H1 (cell line): Measurements from ENCODE around the gene RBMX2. TPM values are rescaled to one million over a fixed set of nuclear protein-coding genes. Genes with fewer than 3 reads are reported as not detected.

Source experiments
- CTCF ChIA-PET: fragments of 300-600 bp; sonication (Branson Sonifier 250); formaldehyde crosslinking; loops from one replicate; lab custom pipeline; 2021; ENCODE audit not compliant: partially characterized antibody; lab: Charles Lee
- POLR2A ChIA-PET: fragments of 300-600 bp; sonication (Branson Sonifier 250); formaldehyde crosslinking; loops from one replicate; lab custom pipeline; 2021; ENCODE audit warnings: inconsistent platforms; ENCODE audit not compliant: partially characterized antibody; lab: Charles Lee
- DNase-seq, 2 experiments: peaks; one replicate each; pipeline versions ENCODE4 v3.0.0 to v3.0.0-alpha.2; 2010 to 2022; ENCODE audit warnings: low spot score in 2 of 2, low read depth in 1 of 2, mixed read lengths in 1 of 2
- FAIRE-seq: peaks from 2 replicates; lab custom pipeline; 2011; peaks lifted over from hg19 to GRCh38; lab: Jason Lieb, UNC
- H2AFZ ChIP-seq: 2 replicates; pipeline ENCODE4 v1.8.1; 2012; ENCODE audit warnings: low read length, inconsistent platforms
- H2AK5ac ChIP-seq: 2 replicates; pipeline ENCODE4 v1.6.1; 2013; ENCODE audit warnings: low read depth, low read length
- H2BK120ac ChIP-seq: replicated peaks from 2 replicates; pipeline ENCODE3; 2013; ENCODE audit warnings: low read depth, low read length, inconsistent platforms
- H2BK12ac ChIP-seq: 2 replicates; pipeline ENCODE4 v1.6.1; 2013; ENCODE audit warnings: low read depth, low read length
- H2BK15ac ChIP-seq: 2 replicates; pipeline ENCODE4 v1.6.1; 2013; ENCODE audit warnings: low read length
- H2BK20ac ChIP-seq: 2 replicates; pipeline ENCODE4 v1.6.1; 2013; ENCODE audit warnings: low read length
- H2BK5ac ChIP-seq: 2 replicates; pipeline ENCODE4 v1.6.1; 2013; ENCODE audit warnings: low read depth, low read length
- H3K14ac ChIP-seq: 2 replicates; pipeline ENCODE4 v1.6.1; 2013; ENCODE audit warnings: inconsistent platforms; ENCODE audit not compliant: insufficient read length
- H3K18ac ChIP-seq: 2 replicates; pipeline ENCODE4 v1.6.1; 2013; ENCODE audit warnings: low read length; ENCODE audit errors: extremely low read depth
- H3K23ac ChIP-seq: 2 replicates; pipeline ENCODE4 v1.6.1; 2013; ENCODE audit warnings: inconsistent platforms; ENCODE audit not compliant: insufficient read length
- H3K23me2 ChIP-seq: 2 replicates; pipeline ENCODE4 v1.6.1; 2013; ENCODE audit warnings: low read depth, low read length
- H3K27ac ChIP-seq: 2 replicates; pipeline ENCODE4 v1.6.1; 2011; ENCODE audit warnings: low read depth, low read length, inconsistent platforms
- H3K27me3 ChIP-seq, 4 experiments: replicated peaks in 1 of 4; 1 replicate in 1 of 4; 2 replicates in 3 of 4; pipeline versions ENCODE4 v1.6.1 to v1.8.1; 2011 to 2013; ENCODE audit warnings: low read length in 3 of 4, mild to moderate bottlenecking in 3 of 4, inconsistent platforms in 2 of 4, mixed read lengths in 2 of 4, moderate library complexity in 1 of 4; ENCODE audit not compliant: control insufficient read depth in 3 of 4, insufficient read depth in 3 of 4; ENCODE audit errors: extremely low read depth in 1 of 4
- H3K36me3 ChIP-seq, 4 experiments: 2 replicates each; pipeline versions ENCODE4 v1.6.1 to v1.8.1; 2011 to 2013; ENCODE audit warnings: mild to moderate bottlenecking in 4 of 4, low read length in 3 of 4, moderate library complexity in 2 of 4, control low read depth in 1 of 4, inconsistent platforms in 1 of 4; ENCODE audit not compliant: insufficient read depth in 4 of 4, control insufficient read depth in 2 of 4
- H3K4ac ChIP-seq: replicated peaks from 2 replicates; pipeline ENCODE3; 2013; ENCODE audit warnings: low read length, low read depth, mixed read lengths, inconsistent platforms; ENCODE audit not compliant: insufficient read length
- H3K4me1 ChIP-seq, 4 experiments: replicated peaks in 1 of 4; 1 replicate in 1 of 4; 2 replicates in 3 of 4; pipeline versions ENCODE4 v1.6.1 to v1.8.1; 2011 to 2013; ENCODE audit warnings: low read length in 3 of 4, inconsistent platforms in 2 of 4, mixed read lengths in 1 of 4; ENCODE audit not compliant: insufficient read depth in 4 of 4, control insufficient read depth in 3 of 4
- H3K4me2 ChIP-seq, 2 experiments: 2 replicates each; pipeline versions ENCODE4 v1.6.1 to v1.8.1; 2011 to 2013; ENCODE audit warnings: low read depth in 2 of 2, low read length in 2 of 2, control low read depth in 1 of 2, inconsistent platforms in 1 of 2, mild to moderate bottlenecking in 1 of 2; ENCODE audit not compliant: insufficient read depth in 1 of 2
- H3K4me3 ChIP-seq, 4 experiments: fragments of 200-600, 300-600 bp in 1 of 4; sonication (generic), shearing (Covaris generic), sonication (Bioruptor Twin) in 1 of 4; 2 replicates each; pipeline versions ENCODE4 v1.5.1 to v1.8.1; 2011 to 2016; ENCODE audit warnings: low read length in 4 of 4, low read depth in 3 of 4, control low read depth in 2 of 4, inconsistent platforms in 2 of 4, mild to moderate bottlenecking in 2 of 4, mixed read lengths in 1 of 4, moderate library complexity in 1 of 4; ENCODE audit not compliant: insufficient read depth in 2 of 4; ENCODE audit errors: extremely low read depth in 1 of 4
- H3K56ac ChIP-seq: replicated peaks from 2 replicates; pipeline ENCODE3; 2013; ENCODE audit warnings: low read depth, mild to moderate bottlenecking, mixed read lengths, low read length, inconsistent platforms; ENCODE audit not compliant: insufficient read length
- H3K79me1 ChIP-seq: 2 replicates; pipeline ENCODE4 v1.6.1; 2013; ENCODE audit warnings: low read depth, low read length, control low read depth
- H3K79me2 ChIP-seq, 2 experiments: 2 replicates each; pipeline versions ENCODE4 v1.6.1 to v1.8.1; 2012 to 2013; ENCODE audit warnings: low read length in 2 of 2, mild to moderate bottlenecking in 2 of 2, inconsistent platforms in 1 of 2; ENCODE audit not compliant: insufficient read depth in 2 of 2, control insufficient read depth in 1 of 2
- H3K9ac ChIP-seq, 4 experiments: replicated peaks in 1 of 4; 1 replicate in 1 of 4; 2 replicates in 3 of 4; pipeline versions ENCODE4 v1.6.1 to v1.8.1; 2011 to 2013; ENCODE audit warnings: low read depth in 3 of 4, low read length in 3 of 4, control low read depth in 2 of 4, mild to moderate bottlenecking in 2 of 4, moderate library complexity in 2 of 4, inconsistent platforms in 1 of 4; ENCODE audit errors: extremely low read depth in 1 of 4
- H3K9me3 ChIP-seq, 2 experiments: 2 replicates each; pipeline versions ENCODE4 v1.6.1 to v1.8.1; 2012 to 2013; ENCODE audit warnings: mild to moderate bottlenecking in 2 of 2, moderate library complexity in 2 of 2, control low read depth in 1 of 2, inconsistent platforms in 1 of 2, low read depth in 1 of 2, low read length in 1 of 2, mixed read lengths in 1 of 2; ENCODE audit not compliant: insufficient read depth in 2 of 2
- H4K20me1 ChIP-seq, 2 experiments: replicated peaks in 1 of 2; 2 replicates each; pipeline versions ENCODE3 to v1.8.1; 2011 to 2013; ENCODE audit warnings: inconsistent platforms in 2 of 2, low read length in 2 of 2, mild to moderate bottlenecking in 1 of 2; ENCODE audit not compliant: insufficient read depth in 2 of 2, control insufficient read depth in 1 of 2
- H4K5ac ChIP-seq: 2 replicates; pipeline ENCODE4 v1.6.1; 2013; ENCODE audit warnings: low read length, low read depth, mixed read lengths, inconsistent platforms; ENCODE audit not compliant: insufficient read length
- H4K8ac ChIP-seq: 2 replicates; pipeline ENCODE4 v1.8.0; 2013; ENCODE audit warnings: mild to moderate bottlenecking, moderate library complexity, low read length, inconsistent platforms; ENCODE audit not compliant: insufficient read depth; ENCODE audit errors: extremely low read depth
- H4K91ac ChIP-seq: replicated peaks from 2 replicates; pipeline ENCODE3; 2013; ENCODE audit warnings: low read length, mixed read lengths, inconsistent platforms; ENCODE audit not compliant: insufficient read length
- ATF3 ChIP-seq: IDR thresholded peaks from 2 replicates; pipeline ENCODE4 v1.6.1; 2011; ENCODE audit warnings: low read depth, mild to moderate bottlenecking, low read length; ENCODE audit not compliant: insufficient read depth
- CBX5 ChIP-seq: fragments of 300-800, 300-1000 bp; sonication (generic); IDR thresholded peaks from 2 replicates; pipeline ENCODE4 v1.7.1; 2016; ENCODE audit warnings: antibody characterized with exemption, low read length, low read depth
- SP4 ChIP-seq: IDR thresholded peaks from 2 replicates; pipeline ENCODE4 v1.6.1; 2012; ENCODE audit warnings: low read length, inconsistent platforms
- SUZ12 ChIP-seq: fragments of 200-600 bp; sonication (generic); IDR thresholded peaks from 2 replicates; pipeline ENCODE4 v1.6.1; 2012; ENCODE audit warnings: mild to moderate bottlenecking, inconsistent platforms, low read length, moderate library complexity, mixed read lengths
- TAF1 ChIP-seq: IDR thresholded peaks from 2 replicates; pipeline ENCODE4 v1.6.1; 2011; ENCODE audit warnings: mild to moderate bottlenecking, low read depth, low read length
- ZNF274 ChIP-seq: IDR thresholded peaks from 2 replicates; pipeline ENCODE4 v1.7.0; 2012; ENCODE audit warnings: low read length, borderline replicate concordance; ENCODE audit errors: extremely low read depth
- WGBS, 2 experiments: shearing (Covaris generic) in 1 of 2; methylation state at CpG; one replicate each; pipeline versions ENCODE4 v1.1.6 to v1.1.7; 2013 to 2015; ENCODE audit warnings: low lambda C conversion rate in 2 of 2, mixed read lengths in 2 of 2, inconsistent platforms in 1 of 2, low coverage in 1 of 2, missing lambda C conversion rate in 1 of 2; ENCODE audit not compliant: insufficient replicate concordance in 2 of 2, insufficient coverage in 1 of 2, insufficient read length in 1 of 2; ENCODE audit errors: extremely low coverage in 1 of 2, missing lambda C conversion rate in 1 of 2; 5-methylcytosine and 5-hydroxymethylcytosine counted together
- polyA plus RNA-seq, 7 experiments: library from polyadenylated mRNA; depleted of rRNA in 3 of 7; stranded (reverse) in 5 of 7; unstranded in 2 of 7; fragments of >200 nt in 5 of 7; fragments of 200-250 nt in 2 of 7; gene quantifications; 1 replicate in 5 of 7; 2 replicates in 1 of 7; 4 replicates in 1 of 7; pipeline versions ENCODE4 v1.2.1 to v1.2.3, GENCODE V29; 2011 to 2013; ENCODE audit warnings: missing spikeins in 2 of 7, mixed read lengths in 2 of 7
- total RNA-seq: library from RNA; stranded (reverse); fragmentation: NEBNext Ultra II Directional; extraction: Animal tissue kit (Norgen Biotek cat#: 25700); gene quantifications from 2 replicates; pipeline ENCODE4 v1.2.1, GENCODE V29; 2021

Gene RBMX2
- total and polyA plus RNA-seq, 2 of the 8 experiments (the other 6 are each of a cell fraction or from before 2014, with no cell fraction given), result 10.8 to 23.2 TPM

GRCh38 chrX:130415201-130415600 is 13.4 kb downstream of the RBMX2 start:
- TF ChIP-seq SP4 (no peak), ATF3 (no peak), ZNF274 (no peak), SUZ12 (no peak), TAF1 (no peak), CBX5 (no peak)
- Histone ChIP-seq H2BK15ac (no peak overlapping the region), H3K27me3 (no peaks in the 10 kb centered on the region), H4K8ac (no peak overlapping the region), H4K91ac (no peak overlapping the region), H3K56ac (no peak overlapping the region), H3K79me2 (no peaks in the 10 kb centered on the region), H3K36me3 (peaks cover 2 to 12% (median 5%) of the 10 kb centered on the region in 4 experiments; a peak in 6 of 8 replicates), H2BK12ac (no peak overlapping the region), H3K4me3 (no peak overlapping the region), H2BK20ac (no peak overlapping the region), H4K20me1 (no peaks in the 10 kb centered on the region), H2AK5ac (no peak overlapping the region), H3K14ac (no peak overlapping the region), H3K18ac (no peak overlapping the region), H3K27ac (no peak overlapping the region), H4K5ac (no peak overlapping the region), H3K9ac (no peak overlapping the region), H3K4me1 (no peaks in the 10 kb centered on the region; a peak in 2 of 7 replicates), H3K23ac (no peak overlapping the region), H2AFZ (no peak overlapping the region), H3K9me3 (no peaks in the 10 kb centered on the region), H2BK5ac (no peak overlapping the region), H3K4me2 (no peak overlapping the region), H3K79me1 (no peaks in the 10 kb centered on the region), H2BK120ac (no peak overlapping the region), H3K4ac (no peak overlapping the region), H3K23me2 (no peaks in the 10 kb centered on the region)
- DNase-seq (no peak), FAIRE-seq (no peak)
- WGBS, 2 experiments, result 95% methylated on average over 7 of the region's 7 CpGs; no CpG with 5 or more reads in 1 of the 2 experiments
- CTCF ChIA-PET, result interaction anchor here (1.1 kb wide), 1 partner anchor 15 kb away, joined by 3 read pairs; no protein-coding TSS in a partner anchor
- POLR2A ChIA-PET, result no interaction called here
